Stomach (tissue), 9 donors: Measurements from ENCODE around the gene ATXN7L2. TPM values are rescaled to one million over a fixed set of nuclear protein-coding genes. Genes with fewer than 3 reads are reported as not detected.

ENCODE experiments used
- DNase-seq, 2 donors: peaks; one replicate each; pipeline versions ENCODE4 v3.0.0 to v3.0.0-alpha.2; 2013 to 2019
- H3K27ac ChIP-seq, 5 donors: fragments of 200-600 bp in 4 of 5; sonication (generic) in 4 of 5; one replicate each; pipeline ENCODE4 v1.5.1; 2013 to 2019; ENCODE audit warnings: mild to moderate bottlenecking in 1 of 5, moderate library complexity in 1 of 5
- H3K27me3 ChIP-seq, 3 donors: fragments of 200-600 bp; sonication (generic); one replicate each; pipeline ENCODE4 v1.5.1; 2017 to 2019; ENCODE audit warnings: mixed run types in 1 of 3
- H3K36me3 ChIP-seq, 4 donors: fragments of 200-600 bp; sonication (generic); 1 replicate in 3 of 4; 2 replicates in 1 of 4; pipeline ENCODE4 v1.5.1; 2016 to 2019
- H3K4me1 ChIP-seq, 4 donors: fragments of 200-600 bp; sonication (generic); one replicate each; pipeline ENCODE4 v1.5.1; 2016 to 2019
- H3K4me3 ChIP-seq, 4 donors: fragments of 200-600 bp; sonication (generic) in 3 of 4; one replicate each; pipeline ENCODE4 v1.5.1; 2016 to 2019; ENCODE audit warnings: mild to moderate bottlenecking in 1 of 4
- H3K9me3 ChIP-seq, 4 donors: fragments of 200-600 bp; sonication (generic); one replicate each; pipeline ENCODE4 v1.5.1; 2016 to 2019
- EP300 ChIP-seq: sonication (generic); formaldehyde crosslinking; IDR thresholded peaks from one replicate; pipeline ENCODE4 v1.6.1; 2017; ENCODE audit warnings: antibody characterized with exemption
- POLR2A ChIP-seq, 4 donors: fragments of 450-650 bp; IDR thresholded peaks; one replicate each; pipeline ENCODE4 v1.6.1; 2016; ENCODE audit warnings: antibody characterized with exemption in 4 of 4, control low read depth in 2 of 4, mild to moderate bottlenecking in 1 of 4, moderate library complexity in 1 of 4
- POLR2AphosphoS5 ChIP-seq, 3 donors: sonication (generic); formaldehyde crosslinking; IDR thresholded peaks; one replicate each; pipeline ENCODE4 v1.6.1; 2016; ENCODE audit warnings: antibody characterized with exemption in 3 of 3
- WGBS, 5 donors: extraction: QIAGEN DNeasy Blood & Tissue Kit in 3 of 5; methylation state at CpG; one replicate each; pipeline versions ENCODE4 v1.1.5 to v1.1.7; 2013 to 2018; 5-methylcytosine and 5-hydroxymethylcytosine counted together
- intact Hi-C: fragments of 100-400 bp; cut with DNase I; formaldehyde crosslinking; loops from one replicate; pipeline ENCODE4 v1.15.1; 2023; ENCODE audit warnings: low total_unique reads
- polyA plus RNA-seq, 3 donors: library from polyadenylated mRNA; stranded (reverse); fragments of 200-250 nt; gene quantifications; one replicate each; pipeline ENCODE4 v1.2.3, GENCODE V29; 2013
- total RNA-seq, 5 donors: library from RNA; depleted of rRNA; stranded (reverse); fragments of >200 nt; gene quantifications; one replicate each; pipeline versions ENCODE4 v1.1.0 to v1.2.3, GENCODE V29; 2014 to 2016
- TF ChIP-seq, protein P1 (sequence below), 7 experiments: fragments of 450-650 bp in 4 of 7; fragments of 200-600 bp in 3 of 7; sonication (generic) in 3 of 7; IDR thresholded peaks; one replicate each; pipeline ENCODE4 v1.5.1; 2016 to 2019; ENCODE audit warnings: antibody characterized with exemption in 7 of 7, control low read depth in 2 of 7, mild to moderate bottlenecking in 1 of 7
- donor health status: healthy with polysubstance abuse.
- donor health status: Bipolar disorder and iron deficiency.
- donor health status: healthy.

ATXN7L2 gene
- total and polyA plus RNA-seq, 8 donors, result 0.29 to 6.3 (median 4.0) TPM; not detected in 1

DNA sequence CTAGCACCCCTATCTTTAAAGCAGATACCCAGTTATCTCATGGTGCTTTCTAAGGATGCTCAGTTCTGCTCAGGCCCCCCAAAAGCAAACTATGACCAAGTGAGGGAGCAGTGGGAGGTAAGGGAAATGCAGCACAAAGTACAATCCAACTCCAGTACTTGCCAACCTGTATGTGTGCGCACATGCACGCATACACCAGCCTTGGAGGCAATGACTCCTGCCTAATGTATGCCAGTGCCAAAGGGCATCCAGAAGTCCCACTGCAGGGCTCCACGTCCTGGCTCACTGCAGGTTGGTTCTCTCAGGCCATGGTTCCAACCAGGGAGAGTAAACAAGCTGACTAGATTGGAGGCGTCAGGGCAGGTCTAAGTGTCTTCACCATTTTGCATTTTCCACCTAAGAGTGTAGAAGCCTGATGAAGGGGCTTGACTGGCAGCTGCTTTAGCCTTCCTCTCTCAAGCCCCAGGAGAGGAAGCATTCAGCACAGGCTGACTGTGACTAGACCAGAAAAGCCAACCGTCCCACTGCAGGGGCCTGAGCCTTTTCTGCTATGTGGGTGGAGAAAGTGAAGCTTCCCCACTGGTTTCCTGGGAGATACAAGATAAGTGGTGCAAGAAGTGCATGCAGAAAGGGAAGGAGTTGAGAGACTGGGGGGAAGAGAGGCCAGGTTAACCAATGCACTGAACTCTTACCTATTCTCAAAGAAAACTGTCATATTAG, 18.1 kb downstream of the ATXN7L2 start:
- intact Hi-C loops, result no loop called here
- H3K27ac ChIP-seq, result peak overlapping the region in 4 of 5 donors; percentile 29 to 56 (median 40)
- WGBS, 5 donors, result 65 to 78% (median 66%) methylated on average over 5 of the region's 5 CpGs
- H3K27me3 ChIP-seq, result no peaks in the 10 kb centered on the region
- peaks cover 34 to 77% (median 48%) of the 10 kb centered on the region in 4 donors for H3K4me1 ChIP-seq
- no peak for DNase-seq
- H3K4me3 ChIP-seq, result no peak overlapping the region
- peaks cover 10 to 35% (median 30%) of the 10 kb centered on the region in 4 donors for H3K36me3 ChIP-seq
- H3K9me3 ChIP-seq, result no peaks in the 10 kb centered on the region
- TF ChIP-seq POLR2A (IDR thresholded peaks at IDR 0.05) (no peak), POLR2AphosphoS5 (IDR thresholded peaks at IDR 0.05) (no peak), EP300 (no peak)
- TF ChIP-seq, protein P1, sequence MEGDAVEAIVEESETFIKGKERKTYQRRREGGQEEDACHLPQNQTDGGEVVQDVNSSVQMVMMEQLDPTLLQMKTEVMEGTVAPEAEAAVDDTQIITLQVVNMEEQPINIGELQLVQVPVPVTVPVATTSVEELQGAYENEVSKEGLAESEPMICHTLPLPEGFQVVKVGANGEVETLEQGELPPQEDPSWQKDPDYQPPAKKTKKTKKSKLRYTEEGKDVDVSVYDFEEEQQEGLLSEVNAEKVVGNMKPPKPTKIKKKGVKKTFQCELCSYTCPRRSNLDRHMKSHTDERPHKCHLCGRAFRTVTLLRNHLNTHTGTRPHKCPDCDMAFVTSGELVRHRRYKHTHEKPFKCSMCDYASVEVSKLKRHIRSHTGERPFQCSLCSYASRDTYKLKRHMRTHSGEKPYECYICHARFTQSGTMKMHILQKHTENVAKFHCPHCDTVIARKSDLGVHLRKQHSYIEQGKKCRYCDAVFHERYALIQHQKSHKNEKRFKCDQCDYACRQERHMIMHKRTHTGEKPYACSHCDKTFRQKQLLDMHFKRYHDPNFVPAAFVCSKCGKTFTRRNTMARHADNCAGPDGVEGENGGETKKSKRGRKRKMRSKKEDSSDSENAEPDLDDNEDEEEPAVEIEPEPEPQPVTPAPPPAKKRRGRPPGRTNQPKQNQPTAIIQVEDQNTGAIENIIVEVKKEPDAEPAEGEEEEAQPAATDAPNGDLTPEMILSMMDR (IDR thresholded peaks at IDR 0.05), result no peak

DNA sequence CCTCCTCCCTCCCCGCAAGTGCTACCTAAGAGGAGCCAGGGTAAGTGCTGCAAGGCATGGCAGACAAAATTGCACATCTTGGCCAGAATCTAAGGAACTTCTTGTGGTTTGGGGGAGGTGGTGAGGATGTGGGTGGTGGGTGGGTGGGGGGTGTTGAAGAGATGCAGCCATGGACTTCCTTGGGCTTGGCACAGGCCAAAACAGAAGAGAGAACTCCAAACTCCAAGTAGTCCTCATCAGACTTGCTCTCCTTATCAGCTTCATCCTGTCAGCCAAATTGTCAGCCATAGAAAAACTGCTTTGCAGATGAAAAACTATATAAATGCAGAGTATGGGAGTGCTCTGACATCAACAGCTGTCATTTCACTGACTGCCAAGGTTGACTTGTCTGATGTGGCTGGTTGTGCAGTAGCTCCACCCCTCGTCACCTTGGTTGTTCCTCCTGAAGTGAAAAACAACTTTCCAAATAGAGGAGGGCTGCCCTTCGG, 18.7 kb downstream of the ATXN7L2 start:
- H3K4me3 ChIP-seq, result no peak overlapping the region
- no peaks in the 10 kb centered on the region for H3K27me3 ChIP-seq
- H3K36me3 ChIP-seq, result peaks cover 6 to 29% (median 26%) of the 10 kb centered on the region in 4 donors
- intact Hi-C loops, result no loop called here
- DNase-seq, result peak in 1 of 2 donors; percentile 51
- H3K9me3 ChIP-seq, result no peaks in the 10 kb centered on the region
- peak overlapping the region in 4 of 5 donors; percentile 29 to 56 (median 40) for H3K27ac ChIP-seq
- H3K4me1 ChIP-seq, result peaks cover 34 to 76% (median 48%) of the 10 kb centered on the region in 4 donors
- TF ChIP-seq EP300 (no peak), POLR2AphosphoS5 (IDR thresholded peaks at IDR 0.05) (no peak), POLR2A (IDR thresholded peaks at IDR 0.05) (no peak)
- TF ChIP-seq, protein P1 (IDR thresholded peaks at IDR 0.05), result no peak
- WGBS, 5 donors, result 67 to 87% (median 73%) methylated on average over 2 to 3 of the region's 3 CpGs

DNA sequence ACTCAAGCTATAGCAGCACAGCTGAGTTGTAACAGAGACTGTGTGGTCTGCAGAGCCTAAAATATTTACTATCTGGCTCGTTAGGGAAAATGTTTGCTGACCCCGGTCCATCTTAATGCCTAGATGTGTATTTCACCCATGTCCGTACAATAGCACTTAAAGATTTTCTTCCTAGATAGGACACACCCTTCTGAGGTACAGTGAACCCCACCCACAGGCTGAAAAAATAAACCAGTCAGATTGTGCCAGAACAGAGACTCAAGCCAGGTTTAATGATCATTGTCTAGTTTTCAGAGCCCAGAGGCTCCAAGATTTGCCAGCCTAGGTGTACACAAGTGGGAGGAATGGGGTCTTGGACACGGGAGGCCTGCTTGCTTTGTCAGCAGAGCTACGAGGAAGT, 20.2 kb downstream of the ATXN7L2 start:
- no peak for DNase-seq
- no peak for TF ChIP-seq POLR2AphosphoS5 (IDR thresholded peaks at IDR 0.05)
- TF ChIP-seq POLR2A (IDR thresholded peaks at IDR 0.05), result no peak
- no peak for TF ChIP-seq EP300
- TF ChIP-seq, protein P1 (IDR thresholded peaks at IDR 0.05), result no peak
- Histone ChIP-seq H3K4me1 (peaks cover 33 to 76% (median 46%) of the 10 kb centered on the region in 4 donors), H3K27ac (peak overlapping the region in 1 of 5 donors; percentile 21), H3K36me3 (peaks cover 0 to 26% (median 16%) of the 10 kb centered on the region in 4 donors), H3K27me3 (no peaks in the 10 kb centered on the region), H3K4me3 (no peak overlapping the region), H3K9me3 (no peaks in the 10 kb centered on the region)
- intact Hi-C loops, result no loop called here
- 23 to 40% (median 30%) methylated on average over 5 of the region's 5 CpGs for WGBS, 5 donors

DNA sequence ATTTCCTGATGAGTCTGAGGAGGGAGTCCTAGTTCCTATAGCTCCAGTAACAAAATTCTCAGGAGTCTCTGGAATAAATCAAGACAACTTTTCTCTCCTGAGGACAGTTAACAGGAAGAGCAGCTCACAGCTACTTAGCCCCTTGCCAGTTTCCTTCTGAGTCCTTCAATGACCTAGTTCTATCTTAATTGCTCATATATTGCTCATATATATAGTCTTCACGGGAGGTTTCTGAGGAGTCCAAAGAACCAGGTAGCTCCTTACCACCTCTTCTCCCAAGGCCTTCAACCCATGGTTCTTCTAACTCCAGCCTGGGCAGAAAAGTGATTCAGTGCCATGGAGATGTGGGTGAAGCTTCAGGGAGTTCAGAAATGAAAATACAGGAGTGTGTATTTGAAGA, 21.3 kb downstream of the ATXN7L2 start:
- intact Hi-C loops, result no loop called here
- 72 to 87% (median 85%) methylated on average over 1 of the region's 1 CpG for WGBS, 5 donors
- TF ChIP-seq POLR2A (IDR thresholded peaks at IDR 0.05), result no peak
- no peak for TF ChIP-seq POLR2AphosphoS5 (IDR thresholded peaks at IDR 0.05)
- TF ChIP-seq EP300, result no peak
- TF ChIP-seq, protein P1 (IDR thresholded peaks at IDR 0.05), result no peak

More for the DNA sequence above, 21.3 kb downstream of the ATXN7L2 start:
- no peak for DNase-seq
- Histone ChIP-seq H3K4me3 (no peak overlapping the region), H3K27me3 (no peaks in the 10 kb centered on the region), H3K4me1 (peaks cover 30 to 72% (median 41%) of the 10 kb centered on the region in 4 donors), H3K9me3 (no peaks in the 10 kb centered on the region), H3K36me3 (peaks cover 0 to 26% (median 16%) of the 10 kb centered on the region in 4 donors), H3K27ac (no peak overlapping the region)
